Transverse colon (tissue), 4 donors: ENCODE data around the gene SSBP4. TPM values are rescaled to one million over a fixed set of nuclear protein-coding genes. Genes with fewer than 3 reads are reported as not detected.
A peak's percentile ranks its signal among the peaks of the same experiment; 100 is the strongest.

ENCODE experiments used
- DNase-seq: peaks from one replicate; pipeline ENCODE4 v3.0.0-alpha.2; 2019
- H3K27ac ChIP-seq, 4 donors: fragments of 200-600 bp; sonication (generic); 2 replicates each; pipeline ENCODE4 v1.5.1; 2016 to 2018; ENCODE audit warnings: inconsistent platforms in 4 of 4
- H3K27me3 ChIP-seq: fragments of 200-600 bp; sonication (generic); 2 replicates; pipeline ENCODE4 v1.5.1; 2017; ENCODE audit warnings: inconsistent platforms
- H3K36me3 ChIP-seq, 4 donors: fragments of 200-600 bp; sonication (generic); 2 replicates each; pipeline ENCODE4 v1.5.1; 2017 to 2019; ENCODE audit warnings: inconsistent platforms in 4 of 4
- H3K4me1 ChIP-seq, 4 donors: fragments of 200-600 bp; sonication (generic); 2 replicates each; pipeline ENCODE4 v1.5.1; 2017 to 2020; ENCODE audit warnings: inconsistent platforms in 4 of 4
- H3K4me3 ChIP-seq, 4 donors: fragments of 200-600 bp; sonication (generic); 1 replicate in 1 of 4; 2 replicates in 3 of 4; pipeline versions ENCODE4 v1.5.1 to v1.6.1; 2017 to 2019; ENCODE audit warnings: inconsistent platforms in 4 of 4
- H3K9me3 ChIP-seq, 2 donors: fragments of 200-600 bp; sonication (generic); 2 replicates each; pipeline ENCODE4 v1.5.1; 2017 to 2019; ENCODE audit warnings: inconsistent platforms in 2 of 2
- CTCF ChIP-seq, 5 experiments: fragments of 200-600 bp in 3 of 5; fragments of 450-650 bp in 2 of 5; sonication (generic) in 3 of 5; IDR thresholded peaks; 1 replicate in 2 of 5; 2 replicates in 3 of 5; pipeline ENCODE4 v1.5.1; 2016 to 2017; ENCODE audit warnings: antibody characterized with exemption in 5 of 5, inconsistent platforms in 3 of 5, mild to moderate bottlenecking in 2 of 5, moderate library complexity in 1 of 5
- EP300 ChIP-seq: sonication (generic); formaldehyde crosslinking; IDR thresholded peaks from one replicate; pipeline ENCODE4 v1.6.1; 2017; ENCODE audit warnings: antibody characterized with exemption, low read depth
- POLR2A ChIP-seq: fragments of 450-650 bp; IDR thresholded peaks from one replicate; pipeline ENCODE4 v1.6.1; 2016; ENCODE audit warnings: antibody characterized with exemption, mild to moderate bottlenecking, moderate library complexity
- POLR2AphosphoS5 ChIP-seq, 3 donors: sonication (generic); formaldehyde crosslinking; IDR thresholded peaks; one replicate each; pipeline ENCODE4 v1.6.1; 2016; ENCODE audit warnings: antibody characterized with exemption in 3 of 3
- whole genome bisulfite sequencing, 2 donors: methylation state at CpG; one replicate each; pipeline ENCODE4 v1.1.5; 2018; ENCODE audit warnings: low coverage in 1 of 2; 5-methylcytosine and 5-hydroxymethylcytosine counted together
- in situ Hi-C, 4 donors: fragments of 200-750 bp; cut with MboI; loops; one replicate each; pipeline versions ENCODE4 v1.15.0 to v1.15.1; 2017; ENCODE audit warnings: low sequenced_read_pairs in 3 of 4, low pct_ligation_motif_present in 1 of 4, low pct_unique_long_range_greater_than_20kb in 1 of 4
- intact Hi-C: fragments of 100-400 bp; cut with DNase I; formaldehyde crosslinking; loops from one replicate; pipeline ENCODE4 v1.15.1; 2023; ENCODE audit warnings: low total_unique reads
- total RNA-seq, 4 donors: library from RNA; depleted of rRNA; stranded (reverse); fragments of >200 nt; gene quantifications; one replicate each; pipeline ENCODE4 v1.1.0, GENCODE V29; 2016

SSBP4 gene
- total RNA-seq, 4 donors from 2014 or later, result 9.4 to 40.4 (median 32.2) TPM

GRCh38 chr19:18457483-18458331 is 38.5 kb downstream of the SSBP4 start:
- intact Hi-C loops, result no loop called here
- in situ Hi-C loops, result loop anchor here (25.0 kb wide), 3 partner anchors 130 to 405 kb away; partner anchors contain the start of genes REX1BD (in 2 of the 4) and UPF1 (in 2 of the 4)
- TF ChIP-seq POLR2A, result no peak
- no peak for TF ChIP-seq EP300
- TF ChIP-seq POLR2AphosphoS5 (IDR thresholded peaks at IDR 0.05), result no peak
- no peak for TF ChIP-seq CTCF (IDR thresholded peaks at IDR 0.05)
- peaks cover 0 to 6% (median 0%) of the 10 kb centered on the region in 4 donors for H3K36me3 ChIP-seq
- peaks cover 16 to 40% (median 33%) of the 10 kb centered on the region in 4 donors for H3K4me1 ChIP-seq
- no peaks in the 10 kb centered on the region for H3K9me3 ChIP-seq
- 77% methylated on average over 18 of the region's 21 CpGs; no CpG with 5 or more reads in 1 of the 2 donors for WGBS, 2 donors
- no peak for DNase-seq
- no peak overlapping the region for H3K4me3 ChIP-seq
- H3K27ac ChIP-seq, result peak overlapping the region; percentile 53 to 89 (median 58)
- no peaks in the 10 kb centered on the region for H3K27me3 ChIP-seq

GRCh38 chr19:18460900-18461299 is 41.7 kb downstream of the SSBP4 start:
- Histone ChIP-seq H3K4me3 (no peak overlapping the region), H3K27ac (peak overlapping the region; percentile 75 to 89 (median 85)), H3K36me3 (peaks cover 0 to 6% (median 0%) of the 10 kb centered on the region in 4 donors), H3K27me3 (no peaks in the 10 kb centered on the region), H3K9me3 (no peaks in the 10 kb centered on the region), H3K4me1 (peaks cover 28 to 60% (median 50%) of the 10 kb centered on the region in 4 donors)
- DNase-seq, result no peak
- WGBS, 2 donors, result 93% methylated on average over 5 of the region's 12 CpGs; no CpG with 5 or more reads in 1 of the 2 donors
- in situ Hi-C loops (loop anchor here (25.0 kb wide), 3 partner anchors 126 to 401 kb away; partner anchors contain the start of genes REX1BD (in 2 of the 4) and UPF1 (in 2 of the 4)), intact Hi-C loops (loop anchor here (10.0 kb wide), 1 partner anchor 54 kb away; no protein-coding TSS in a partner anchor)
- TF ChIP-seq POLR2AphosphoS5 (IDR thresholded peaks at IDR 0.05), result no peak
- TF ChIP-seq POLR2A, result no peak
- no peak for TF ChIP-seq EP300
- no peak for TF ChIP-seq CTCF (IDR thresholded peaks at IDR 0.05)

- intact Hi-C loops, result loop anchor here (10.0 kb wide), 1 partner anchor 53 kb away; no protein-coding TSS in a partner anchor
- in situ Hi-C loops, result loop anchor here (25.0 kb wide), 3 partner anchors 126 to 401 kb away; partner anchors contain the start of genes REX1BD (in 2 of the 4) and UPF1 (in 2 of the 4)
Observed at GRCh38 chr19:18461471-18461870, 42.3 kb downstream of the SSBP4 start.

More at GRCh38 chr19:18461471-18461870, 42.3 kb downstream of the SSBP4 start:
- Histone ChIP-seq H3K27ac (peak overlapping the region; percentile 75 to 89 (median 85)), H3K4me3 (no peak overlapping the region), H3K4me1 (peaks cover 34 to 62% (median 52%) of the 10 kb centered on the region in 4 donors), H3K9me3 (no peaks in the 10 kb centered on the region), H3K36me3 (peaks cover 0 to 6% (median 0%) of the 10 kb centered on the region in 4 donors), H3K27me3 (no peaks in the 10 kb centered on the region)
- DNase-seq, result no peak
- no peak for TF ChIP-seq POLR2AphosphoS5 (IDR thresholded peaks at IDR 0.05)
- no peak for TF ChIP-seq POLR2A
- TF ChIP-seq EP300, result no peak
- no peak for TF ChIP-seq CTCF (IDR thresholded peaks at IDR 0.05)
- WGBS, 2 donors, result 94% methylated on average over 21 of the region's 22 CpGs; no CpG with 5 or more reads in 1 of the 2 donors
